Ishikawa (cell line): ENCODE data around the gene PPM1B.

Experiments used
- CEBPB ChIP-seq: IDR thresholded peaks from 2 replicates; pipeline ENCODE4 v1.6.1; 2012
- CREB1 ChIP-seq: IDR thresholded peaks from 2 replicates; pipeline ENCODE4 v1.6.1; 2012; ENCODE audit warnings: low read depth
- EGR1 ChIP-seq: IDR thresholded peaks from 2 replicates; pipeline ENCODE4 v1.6.1; 2012
- EP300 ChIP-seq: IDR thresholded peaks from 2 replicates; pipeline ENCODE4 v1.6.1; 2012; ENCODE audit warnings: borderline replicate concordance
- FOXM1 ChIP-seq: IDR thresholded peaks from 2 replicates; pipeline ENCODE4 v1.6.1; 2012; ENCODE audit warnings: low read depth, borderline replicate concordance
- NFIC ChIP-seq: IDR thresholded peaks from 2 replicates; pipeline ENCODE4 v1.6.1; 2012
- RAD21 ChIP-seq: IDR thresholded peaks from 2 replicates; pipeline ENCODE4 v1.6.1; 2012; ENCODE audit warnings: low read depth
- TAF1 ChIP-seq: IDR thresholded peaks from 2 replicates; pipeline ENCODE4 v1.6.1; 2012; ENCODE audit warnings: low read depth, mild to moderate bottlenecking
- TEAD4 ChIP-seq: IDR thresholded peaks from 2 replicates; pipeline ENCODE4 v1.6.1; 2012
- YY1 ChIP-seq: IDR thresholded peaks from 2 replicates; pipeline ENCODE4 v1.6.1; 2012; ENCODE audit warnings: low read depth
- ZBTB7A ChIP-seq: IDR thresholded peaks from 2 replicates; pipeline ENCODE4 v1.6.1; 2012; ENCODE audit warnings: low read depth
- TF ChIP-seq, protein P1 (sequence below): IDR thresholded peaks from 2 replicates; pipeline ENCODE4 v1.6.1; 2012
- TF ChIP-seq, protein P2 (sequence below): IDR thresholded peaks from 2 replicates; pipeline ENCODE4 v1.6.1; 2012
- TF ChIP-seq, protein P3 (sequence below): IDR thresholded peaks from 2 replicates; pipeline ENCODE4 v1.6.1; 2012; ENCODE audit warnings: low read depth, mild to moderate bottlenecking

DNA sequence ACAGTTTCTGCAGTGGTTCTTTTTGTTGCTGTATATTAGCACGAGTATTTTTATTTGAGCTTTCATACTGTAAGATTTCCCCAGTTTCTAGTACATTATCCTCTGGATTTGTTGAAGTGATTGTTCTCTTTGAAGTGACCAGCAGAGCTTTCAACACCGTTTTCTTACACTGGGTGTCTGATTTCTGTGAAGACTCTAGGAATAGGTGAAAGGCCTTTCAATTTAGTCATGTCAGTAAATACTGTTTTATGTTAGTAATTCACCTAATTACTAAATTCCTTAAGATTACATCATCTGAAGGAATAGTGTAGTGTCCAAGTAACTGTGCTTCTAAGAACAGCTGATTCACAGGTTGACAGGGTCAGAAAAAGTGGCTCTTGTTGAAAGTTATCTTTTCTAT, 2.3 kb downstream of the PPM1B start:
- TF ChIP-seq ZBTB7A: no peak
- no peak for TF ChIP-seq FOXM1
- TF ChIP-seq, protein P1, sequence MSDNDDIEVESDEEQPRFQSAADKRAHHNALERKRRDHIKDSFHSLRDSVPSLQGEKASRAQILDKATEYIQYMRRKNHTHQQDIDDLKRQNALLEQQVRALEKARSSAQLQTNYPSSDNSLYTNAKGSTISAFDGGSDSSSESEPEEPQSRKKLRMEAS: no peak
- no peak for TF ChIP-seq EP300
- TF ChIP-seq TAF1: no peak
- TF ChIP-seq EGR1: no peak
- no peak for TF ChIP-seq CEBPB
- TF ChIP-seq, protein P2, sequence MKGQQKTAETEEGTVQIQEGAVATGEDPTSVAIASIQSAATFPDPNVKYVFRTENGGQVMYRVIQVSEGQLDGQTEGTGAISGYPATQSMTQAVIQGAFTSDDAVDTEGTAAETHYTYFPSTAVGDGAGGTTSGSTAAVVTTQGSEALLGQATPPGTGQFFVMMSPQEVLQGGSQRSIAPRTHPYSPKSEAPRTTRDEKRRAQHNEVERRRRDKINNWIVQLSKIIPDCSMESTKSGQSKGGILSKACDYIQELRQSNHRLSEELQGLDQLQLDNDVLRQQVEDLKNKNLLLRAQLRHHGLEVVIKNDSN: no peak
- TF ChIP-seq YY1: no peak
- no peak for TF ChIP-seq CREB1
- TF ChIP-seq, protein P3, sequence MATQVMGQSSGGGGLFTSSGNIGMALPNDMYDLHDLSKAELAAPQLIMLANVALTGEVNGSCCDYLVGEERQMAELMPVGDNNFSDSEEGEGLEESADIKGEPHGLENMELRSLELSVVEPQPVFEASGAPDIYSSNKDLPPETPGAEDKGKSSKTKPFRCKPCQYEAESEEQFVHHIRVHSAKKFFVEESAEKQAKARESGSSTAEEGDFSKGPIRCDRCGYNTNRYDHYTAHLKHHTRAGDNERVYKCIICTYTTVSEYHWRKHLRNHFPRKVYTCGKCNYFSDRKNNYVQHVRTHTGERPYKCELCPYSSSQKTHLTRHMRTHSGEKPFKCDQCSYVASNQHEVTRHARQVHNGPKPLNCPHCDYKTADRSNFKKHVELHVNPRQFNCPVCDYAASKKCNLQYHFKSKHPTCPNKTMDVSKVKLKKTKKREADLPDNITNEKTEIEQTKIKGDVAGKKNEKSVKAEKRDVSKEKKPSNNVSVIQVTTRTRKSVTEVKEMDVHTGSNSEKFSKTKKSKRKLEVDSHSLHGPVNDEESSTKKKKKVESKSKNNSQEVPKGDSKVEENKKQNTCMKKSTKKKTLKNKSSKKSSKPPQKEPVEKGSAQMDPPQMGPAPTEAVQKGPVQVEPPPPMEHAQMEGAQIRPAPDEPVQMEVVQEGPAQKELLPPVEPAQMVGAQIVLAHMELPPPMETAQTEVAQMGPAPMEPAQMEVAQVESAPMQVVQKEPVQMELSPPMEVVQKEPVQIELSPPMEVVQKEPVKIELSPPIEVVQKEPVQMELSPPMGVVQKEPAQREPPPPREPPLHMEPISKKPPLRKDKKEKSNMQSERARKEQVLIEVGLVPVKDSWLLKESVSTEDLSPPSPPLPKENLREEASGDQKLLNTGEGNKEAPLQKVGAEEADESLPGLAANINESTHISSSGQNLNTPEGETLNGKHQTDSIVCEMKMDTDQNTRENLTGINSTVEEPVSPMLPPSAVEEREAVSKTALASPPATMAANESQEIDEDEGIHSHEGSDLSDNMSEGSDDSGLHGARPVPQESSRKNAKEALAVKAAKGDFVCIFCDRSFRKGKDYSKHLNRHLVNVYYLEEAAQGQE: no peak
- no peak for TF ChIP-seq RAD21
- TF ChIP-seq TEAD4: no peak
- TF ChIP-seq NFIC: no peak
